DND-41 (cell line): ENCODE measurements around the gene IKBKE.

ENCODE experiments used
- EZH2 ChIP-seq: IDR thresholded peaks from 3 replicates; pipeline ENCODE4 v1.6.1; 2012; ENCODE audit warnings: borderline replicate concordance, low read depth, mild to moderate bottlenecking, moderate library complexity, low read length, inconsistent platforms; ENCODE audit not compliant: severe bottlenecking
- TF ChIP-seq, protein P1 (sequence below): IDR thresholded peaks from 2 replicates; pipeline ENCODE4 v1.5.1; 2012; ENCODE audit warnings: borderline replicate concordance, low read length, moderate library complexity, mild to moderate bottlenecking; ENCODE audit not compliant: poor library complexity, severe bottlenecking; ENCODE audit errors: extremely low read depth

DNA sequence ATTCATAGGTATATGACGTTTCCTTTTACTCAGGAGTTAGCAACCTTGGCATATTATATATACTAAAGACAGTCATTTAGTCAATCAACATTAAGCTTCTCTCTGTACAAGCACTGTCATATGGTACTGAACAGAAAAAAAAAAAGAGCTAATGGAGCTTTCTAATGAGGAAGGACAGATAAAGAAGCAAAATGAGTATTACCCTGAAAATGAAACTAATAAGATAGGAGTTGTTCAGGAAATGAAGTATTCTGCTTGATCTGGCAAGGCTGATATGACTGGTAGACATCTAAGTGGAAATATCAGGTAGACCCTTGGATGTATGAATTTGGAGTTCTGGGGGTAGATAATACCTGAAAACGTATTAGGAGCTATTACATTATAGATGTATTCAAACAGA lies 4.3 kb upstream of the IKBKE start:
- TF ChIP-seq, protein P1, sequence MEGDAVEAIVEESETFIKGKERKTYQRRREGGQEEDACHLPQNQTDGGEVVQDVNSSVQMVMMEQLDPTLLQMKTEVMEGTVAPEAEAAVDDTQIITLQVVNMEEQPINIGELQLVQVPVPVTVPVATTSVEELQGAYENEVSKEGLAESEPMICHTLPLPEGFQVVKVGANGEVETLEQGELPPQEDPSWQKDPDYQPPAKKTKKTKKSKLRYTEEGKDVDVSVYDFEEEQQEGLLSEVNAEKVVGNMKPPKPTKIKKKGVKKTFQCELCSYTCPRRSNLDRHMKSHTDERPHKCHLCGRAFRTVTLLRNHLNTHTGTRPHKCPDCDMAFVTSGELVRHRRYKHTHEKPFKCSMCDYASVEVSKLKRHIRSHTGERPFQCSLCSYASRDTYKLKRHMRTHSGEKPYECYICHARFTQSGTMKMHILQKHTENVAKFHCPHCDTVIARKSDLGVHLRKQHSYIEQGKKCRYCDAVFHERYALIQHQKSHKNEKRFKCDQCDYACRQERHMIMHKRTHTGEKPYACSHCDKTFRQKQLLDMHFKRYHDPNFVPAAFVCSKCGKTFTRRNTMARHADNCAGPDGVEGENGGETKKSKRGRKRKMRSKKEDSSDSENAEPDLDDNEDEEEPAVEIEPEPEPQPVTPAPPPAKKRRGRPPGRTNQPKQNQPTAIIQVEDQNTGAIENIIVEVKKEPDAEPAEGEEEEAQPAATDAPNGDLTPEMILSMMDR, result no peak
- TF ChIP-seq EZH2, result no peak
